NCI-H446 treated with DMSO at 0.1 percent for 48 hours (cell line): ENCODE data around the gene SLC25A31.

Experiments
- DNase-seq: peaks from one replicate; lab custom pipeline; 2025; lab: John Stamatoyannopoulos, UW

SLC25A31 gene

DNA sequence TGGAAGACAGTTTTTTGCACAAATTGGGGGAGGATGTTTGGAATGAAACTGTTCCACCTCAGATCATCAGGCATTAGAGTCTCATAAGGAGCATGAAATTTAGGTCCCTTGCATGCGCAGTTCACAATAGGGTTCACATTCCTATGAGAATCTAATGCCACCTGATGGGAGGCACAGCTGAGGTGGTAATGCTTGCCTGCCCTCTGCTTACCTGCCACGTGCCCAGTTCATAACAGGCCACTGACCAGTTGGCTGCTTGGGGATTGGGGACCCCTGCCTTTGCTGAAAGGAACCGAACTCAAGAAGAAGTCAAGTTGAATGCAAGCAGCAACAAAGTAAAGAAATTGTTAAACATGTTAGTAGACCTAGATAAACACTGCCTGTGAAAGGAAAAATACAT, 47.3 kb downstream of the SLC25A31 start:
- DNase-seq, result no peak

GRCh38 chr4:127778102-127778501, 47.9 kb downstream of the SLC25A31 start:
- no peak for DNase-seq

- no peak for DNase-seq
Observed at GRCh38 chr4:127780598-127780997, 50.4 kb downstream of the SLC25A31 start.

DNA sequence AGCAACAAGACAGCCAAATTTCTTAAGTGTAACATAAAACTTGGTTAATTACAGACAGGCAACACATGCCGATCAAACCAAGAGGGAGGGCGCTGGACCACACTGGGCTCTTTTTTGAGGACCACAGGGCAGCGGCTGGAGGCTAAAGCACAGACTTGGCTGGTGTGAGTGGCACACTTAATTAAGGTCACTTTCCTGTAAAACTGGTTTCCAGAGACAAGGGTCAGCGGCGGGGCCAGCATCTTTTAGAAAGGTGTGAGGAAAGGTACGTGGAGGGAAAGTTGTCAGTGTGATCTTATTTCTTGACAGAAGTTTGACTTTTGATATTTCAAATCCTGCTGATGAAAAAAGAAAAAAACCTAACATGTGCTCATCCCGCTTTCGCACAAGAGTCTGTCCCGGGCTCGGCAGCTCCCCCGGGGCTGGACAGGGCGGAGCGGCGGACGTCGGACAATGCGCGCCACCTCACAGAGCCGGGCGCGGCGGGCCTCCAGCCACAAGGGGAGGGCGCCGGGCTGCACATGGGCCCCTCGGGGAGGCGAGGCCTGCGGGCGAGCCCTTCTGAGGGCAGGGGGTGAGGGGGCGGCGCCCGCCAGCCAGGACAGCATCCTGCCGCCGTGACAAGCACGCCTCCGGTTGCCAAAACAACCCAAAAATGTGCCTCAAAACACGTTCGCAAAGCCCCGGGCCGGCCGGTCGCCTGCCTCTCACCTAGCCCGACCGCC, 51.3 kb downstream of the SLC25A31 start:
- no peak for DNase-seq

DNA sequence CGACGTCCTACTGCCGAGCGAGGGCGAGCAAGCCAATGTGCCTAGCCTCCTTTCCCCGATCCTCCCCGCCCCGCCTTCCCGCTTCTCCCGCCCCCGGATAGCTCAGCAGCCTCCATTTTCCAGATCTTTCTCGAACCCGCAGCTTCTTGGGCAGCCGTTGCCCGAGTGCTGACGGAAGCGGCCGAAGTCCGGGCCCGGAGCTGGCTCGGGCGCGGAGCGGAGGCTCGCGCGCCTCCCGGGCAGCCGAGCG, 51.8 kb downstream of the SLC25A31 start:
- peak; percentile 79 for DNase-seq

GRCh38 chr4:127782275-127783025, 52.2 kb downstream of the SLC25A31 start, which contains the start of gene HSPA4L:
Gene HSPA4L (plus strand): TSS chr4:127782322. CDS start chr4:127782551, 229 bp downstream.
- peak; percentile 48 for DNase-seq

DNA sequence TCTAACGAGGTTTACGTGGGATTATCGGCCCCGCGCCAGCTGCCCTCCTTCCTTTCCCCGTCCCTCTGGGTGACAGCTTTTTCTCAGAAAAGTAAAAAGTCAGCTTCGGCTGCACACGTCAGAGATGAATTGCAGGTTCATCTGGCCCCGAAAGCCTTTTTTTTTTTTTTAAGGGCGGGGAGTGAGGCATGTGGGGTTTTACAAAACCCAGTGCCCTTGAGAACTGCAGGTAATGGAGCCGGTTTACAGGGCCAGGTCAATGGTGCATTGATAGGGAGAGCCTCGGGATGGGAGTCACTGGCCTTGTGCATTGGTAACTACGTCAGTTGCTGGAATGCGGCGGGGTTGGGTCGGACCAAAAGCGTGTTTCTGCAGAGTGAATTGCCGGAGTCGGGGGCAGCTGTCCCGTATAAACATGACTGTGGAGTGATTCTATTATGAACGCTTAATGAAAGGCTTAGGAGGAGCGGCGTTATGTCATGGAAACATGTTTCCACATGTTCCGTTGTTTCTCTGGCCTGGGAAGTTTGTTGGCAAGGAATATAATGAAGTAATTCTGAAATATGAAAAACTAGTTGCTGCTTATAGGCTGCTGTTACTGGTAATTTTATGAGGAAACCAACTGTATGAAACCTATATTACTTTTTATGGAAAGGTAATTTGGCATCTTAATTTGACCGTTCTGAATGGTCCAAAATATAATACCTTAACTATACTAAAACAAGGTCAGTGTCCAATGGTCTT, 53.0 kb downstream of the SLC25A31 start:
- peak; percentile 65 for DNase-seq

DNA sequence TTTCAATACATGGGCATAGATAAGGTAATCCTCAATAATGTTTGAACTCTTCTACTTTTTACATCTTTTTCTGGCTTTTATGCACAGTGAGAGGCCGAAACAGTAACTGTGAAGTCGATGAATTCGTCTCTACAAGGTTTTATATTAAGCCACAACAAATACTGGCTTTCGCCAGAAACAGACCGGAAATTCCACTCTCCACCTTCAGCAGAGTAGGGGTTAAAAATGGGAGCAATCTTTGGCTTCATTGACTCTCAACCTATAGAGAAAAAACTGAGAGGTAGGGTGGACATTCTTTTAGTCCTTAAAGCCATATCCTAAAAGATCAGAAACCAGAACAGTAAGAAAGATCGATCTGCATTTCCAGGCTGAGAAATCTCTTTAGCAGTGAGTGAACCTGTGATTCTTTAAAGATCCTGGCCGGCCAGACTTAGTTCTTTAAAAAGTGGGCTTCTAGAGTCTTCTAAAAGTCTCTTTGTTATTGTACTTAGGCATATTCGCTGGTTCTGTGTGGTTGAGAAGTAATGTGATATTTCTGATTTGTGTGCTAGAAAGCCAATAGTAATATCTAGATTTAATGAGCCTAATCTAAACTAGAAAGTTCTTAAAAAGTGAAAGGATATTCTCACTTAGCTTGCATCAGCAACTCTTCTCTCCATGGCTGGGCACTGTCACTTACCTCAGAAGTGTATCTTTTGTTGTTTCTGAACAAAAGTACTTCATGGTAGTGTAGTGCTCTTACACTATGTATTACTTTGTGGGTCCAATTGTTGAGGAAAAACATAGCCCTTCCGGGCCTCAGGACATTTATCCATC, 54.0 kb downstream of the SLC25A31 start:
- DNase-seq, result no peak

DNA sequence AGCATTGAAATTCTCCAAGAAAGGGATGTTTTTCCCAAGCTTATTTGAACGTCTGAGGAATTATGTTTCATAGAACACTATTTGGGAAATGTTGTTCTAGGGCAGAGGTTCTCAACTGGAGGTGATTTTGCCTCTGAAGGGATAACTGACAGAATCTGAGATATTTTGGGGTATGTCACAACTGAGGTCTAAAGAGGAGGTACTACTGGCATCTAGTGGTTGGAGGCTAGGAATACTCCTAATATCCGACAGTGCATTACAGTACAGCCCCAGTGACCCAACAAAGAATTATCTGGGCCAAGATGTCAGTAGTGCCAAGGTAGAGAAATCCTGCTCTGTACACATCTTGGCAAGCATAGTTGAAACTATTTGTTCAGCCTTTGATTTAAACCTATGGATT, 58.3 kb downstream of the SLC25A31 start:
- no peak for DNase-seq

DNA sequence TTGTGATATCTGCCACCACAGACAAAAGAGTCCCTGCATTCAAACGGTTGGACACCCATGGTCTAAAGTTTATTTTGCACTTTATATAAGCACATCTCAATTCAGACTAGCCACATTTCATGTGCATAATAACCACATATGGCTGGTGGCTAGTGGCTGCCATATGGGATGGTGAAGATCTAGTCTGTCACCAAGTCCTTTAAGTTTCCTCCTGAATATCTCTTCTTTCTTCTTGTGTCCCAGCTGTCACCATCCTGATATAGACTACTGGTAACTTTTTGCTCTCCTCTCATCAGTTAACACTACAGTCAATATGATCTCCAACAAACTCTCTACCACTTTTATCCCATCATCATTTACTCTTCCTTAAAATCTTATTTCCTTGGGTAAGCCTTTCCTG, 61.2 kb downstream of the SLC25A31 start:
- DNase-seq, result no peak

GRCh38 chr4:127793528-127793927, 63.3 kb downstream of the SLC25A31 start:
- DNase-seq, result no peak

DNA sequence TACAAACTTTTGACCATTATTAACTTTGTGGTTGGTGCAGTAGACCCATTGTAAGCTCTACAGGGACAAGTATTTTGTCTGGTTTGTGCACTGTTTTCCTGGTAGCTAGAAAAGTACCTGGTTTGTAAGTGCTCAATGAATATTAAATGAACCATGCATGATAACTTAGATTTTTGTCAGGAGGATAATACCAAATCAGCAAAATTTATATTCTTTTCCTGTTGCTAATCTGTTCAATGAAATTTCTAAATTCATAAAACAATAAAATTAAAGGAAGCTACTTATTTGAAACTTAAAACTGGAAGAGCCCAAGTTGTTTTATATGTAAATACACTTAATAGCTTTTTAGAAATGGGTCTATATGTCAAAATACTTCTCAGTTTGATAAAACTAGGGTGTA, 69.5 kb downstream of the SLC25A31 start:
- no peak for DNase-seq

DNA sequence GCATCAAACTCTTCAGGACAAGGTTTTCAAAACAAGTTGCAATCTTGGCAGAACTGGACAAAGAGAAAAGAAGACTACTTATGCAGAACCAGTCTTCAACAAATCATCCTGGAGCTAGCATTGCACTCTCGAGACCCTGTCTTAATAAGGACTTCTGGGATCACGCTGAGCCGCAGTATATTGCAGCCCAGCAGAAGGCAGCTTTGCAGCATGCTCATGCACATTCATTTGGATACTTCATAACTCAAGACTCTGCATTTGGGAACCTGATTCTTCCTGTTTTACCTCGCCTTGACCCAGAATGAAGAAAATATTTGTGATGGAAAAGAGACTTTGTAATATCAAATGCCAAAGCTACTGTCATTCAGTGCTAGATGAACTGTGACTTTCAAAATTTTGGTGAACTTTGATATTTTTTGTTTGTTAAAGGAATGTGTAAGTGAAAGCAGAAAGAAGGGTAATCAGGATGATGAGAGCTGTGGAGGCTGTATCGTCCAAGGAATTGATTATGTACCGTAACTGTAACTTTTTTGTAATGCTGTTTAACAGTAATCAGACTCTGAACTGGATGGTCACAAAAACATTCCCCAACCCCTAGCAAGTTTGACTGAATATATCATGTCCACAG, 79.1 kb downstream of the SLC25A31 start:
- no peak for DNase-seq

DNA sequence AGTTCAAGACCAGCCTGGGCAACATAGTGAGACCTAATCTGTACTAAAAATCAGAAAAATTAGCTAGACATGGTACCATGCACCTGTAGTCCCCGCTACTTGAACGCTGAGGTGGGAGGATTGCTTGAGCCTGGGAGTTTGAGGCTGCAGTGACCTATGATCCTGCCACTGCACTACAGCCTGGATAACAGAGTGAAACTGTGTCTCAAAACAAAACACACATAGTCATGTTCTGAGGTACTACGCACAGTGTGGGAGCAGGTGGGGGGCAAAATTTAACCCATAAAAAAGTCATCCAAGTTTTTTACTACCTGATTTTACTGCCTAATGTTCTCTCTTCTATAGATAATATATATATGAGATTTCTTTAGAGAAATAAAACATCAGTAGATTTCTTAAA, 80.4 kb downstream of the SLC25A31 start:
- no peak for DNase-seq

- no peak for DNase-seq
Observed at GRCh38 chr4:127822430-127822829, 92.2 kb downstream of the SLC25A31 start.
